K562 (cell line): ENCODE measurements around the gene VSTM5. TPM values are rescaled to one million over a fixed set of nuclear protein-coding genes. Genes with fewer than 3 reads are reported as not detected.

ENCODE experiments used
- ATAC-seq: fragments of 200-7000 bp; cut with Tn5 transposase; 3 replicates; pipeline ENCODE4 v1.9.1; 2020; ENCODE audit warnings: moderate library complexity
- BruUV-seq: library from RNA; stranded (reverse); fragments of 400-500 nt; replicated peaks from 2 replicates; lab custom pipeline; 2021; lab: Mats Ljungman, UMichigan
- CTCF ChIA-PET: fragments of 300-600 bp; formaldehyde crosslinking; extraction: SDS; loops from one replicate; lab custom pipeline; 2021; ENCODE audit warnings: low intra/inter-chr PET ratio; lab: Yijun Ruan, JAX
- POLR2A ChIA-PET: fragments of 300-600, 350-650 bp; sonication (Branson Sonifier 250); formaldehyde crosslinking; extraction: SDS; loops from one replicate; lab custom pipeline; 2021; ENCODE audit warnings: antibody characterized with exemption, inconsistent platforms; lab: Yijun Ruan, JAX
- DNase-seq, 4 experiments: peaks; one replicate each; pipeline versions ENCODE4 v3.0.0 to v3.0.0-alpha.2; 2011 to 2018; ENCODE audit warnings: low spot score in 3 of 4, mixed read lengths in 3 of 4; ENCODE audit errors: extremely low read depth in 1 of 4
- FAIRE-seq: peaks from 2 replicates; lab custom pipeline; 2011; peaks lifted over from hg19 to GRCh38; lab: Jason Lieb, UNC
- H2AFZ ChIP-seq: 2 replicates; pipeline ENCODE4 v1.6.0; 2011; ENCODE audit warnings: low read depth, low read length, control low read depth, inconsistent platforms
- H3K27ac ChIP-seq: fragments of 200-600 bp; 3 replicates; pipeline ENCODE4 v1.8.0; 2011; ENCODE audit warnings: low read depth, mild to moderate bottlenecking, control low read depth, inconsistent platforms, low read length, moderate library complexity, mixed read lengths; ENCODE audit errors: extremely low read depth
- H3K27me3 ChIP-seq, 2 experiments: fragments of 300-600 bp in 1 of 2; 2 replicates in 1 of 2; 3 replicates in 1 of 2; pipeline versions ENCODE4 v1.6.0 to v1.8.0; 2011; ENCODE audit warnings: inconsistent platforms in 2 of 2, low read length in 2 of 2, mild to moderate bottlenecking in 1 of 2, mixed read lengths in 1 of 2, moderate library complexity in 1 of 2; ENCODE audit not compliant: control insufficient read depth in 2 of 2, insufficient read depth in 2 of 2
- H3K36me3 ChIP-seq: fragments of 300-600 bp; 3 replicates; pipeline ENCODE4 v1.8.0; 2011; ENCODE audit warnings: mild to moderate bottlenecking, low read length, inconsistent platforms; ENCODE audit not compliant: control insufficient read depth, insufficient read depth
- H3K4me1 ChIP-seq, 2 experiments: fragments of 200-600 bp in 1 of 2; replicated peaks in 1 of 2; 2 replicates in 1 of 2; 3 replicates in 1 of 2; pipeline versions ENCODE4 v1.5.1 to v1.8.0; 2011; ENCODE audit warnings: inconsistent platforms in 2 of 2, low read length in 2 of 2, mild to moderate bottlenecking in 1 of 2, mixed read lengths in 1 of 2, moderate library complexity in 1 of 2; ENCODE audit not compliant: control insufficient read depth in 2 of 2, insufficient read depth in 2 of 2
- H3K4me2 ChIP-seq: 2 replicates; pipeline ENCODE4 v1.6.1; 2011; ENCODE audit warnings: low read length, control low read depth, inconsistent platforms, mixed read lengths; ENCODE audit not compliant: insufficient read depth
- H3K4me3 ChIP-seq: fragments of 200-600 bp; sonication (generic), shearing (Covaris generic); 2 replicates; pipeline ENCODE4 v1.5.1; 2016; ENCODE audit warnings: control low read depth, inconsistent platforms
- H3K79me2 ChIP-seq: fragments of 200-600 bp; 3 replicates; pipeline ENCODE4 v1.8.0; 2011; ENCODE audit warnings: low read length, inconsistent platforms; ENCODE audit not compliant: control insufficient read depth, insufficient read depth
- H3K9ac ChIP-seq, 2 experiments: 2 replicates each; pipeline versions ENCODE4 v1.6.0 to v1.6.1; 2011; ENCODE audit warnings: low read depth in 2 of 2, low read length in 2 of 2, control low read depth in 1 of 2, inconsistent platforms in 1 of 2, mild to moderate bottlenecking in 1 of 2, mixed read lengths in 1 of 2; ENCODE audit not compliant: insufficient read depth in 1 of 2
- H3K9me1 ChIP-seq: one replicate; pipeline ENCODE4 v1.6.0; 2011; ENCODE audit warnings: inconsistent platforms, mild to moderate bottlenecking, low read length, moderate library complexity; ENCODE audit not compliant: control insufficient read depth, insufficient read depth
- H3K9me3 ChIP-seq: replicated peaks from 2 replicates; pipeline ENCODE4 v1.5.1; 2011; ENCODE audit warnings: low read depth, low read length, inconsistent platforms; ENCODE audit not compliant: control insufficient read depth, insufficient read depth
- H4K20me1 ChIP-seq: replicated peaks from 2 replicates; pipeline ENCODE4 v1.6.1; 2011; ENCODE audit warnings: low read length, inconsistent platforms, mixed read lengths; ENCODE audit not compliant: control insufficient read depth, insufficient read depth
- ATF1 ChIP-seq, 2 experiments: fragments of 450-650 bp in 1 of 2; IDR thresholded peaks; 2 replicates each; pipeline ENCODE4 v1.6.1; 2016; ENCODE audit warnings: missing compliant biosample characterization in 1 of 2, missing genetic modification characterization in 1 of 2
- BCOR ChIP-seq: fragments of 450-650 bp; IDR thresholded peaks from 2 replicates; pipeline ENCODE4 v1.6.1; 2016
- BDP1 ChIP-seq: IDR thresholded peaks from 3 replicates; pipeline ENCODE4 v1.6.1; 2011; ENCODE audit not compliant: insufficient read length, insufficient read depth
- FOXA3 ChIP-seq, 2 experiments: fragments of 450-650 bp in 1 of 2; sonication (generic) in 1 of 2; formaldehyde crosslinking; IDR thresholded peaks in 1 of 2; conservative IDR thresholded peaks in 1 of 2; 2 replicates each; pipeline versions ENCODE4 v1.4.0 to v1.8.0; 2020 to 2022; ENCODE audit warnings: mild to moderate bottlenecking in 2 of 2, missing genetic modification reagents in 1 of 2
- FOXK2 ChIP-seq, 2 experiments: fragments of 450-650 bp; IDR thresholded peaks in 1 of 2; conservative IDR thresholded peaks in 1 of 2; 2 replicates each; pipeline ENCODE4 v1.6.1; 2016; ENCODE audit warnings: low read depth in 2 of 2, mild to moderate bottlenecking in 1 of 2
- RBM25 ChIP-seq: fragments of 200-400 bp; formaldehyde crosslinking; IDR thresholded peaks from 2 replicates; pipeline ENCODE4 v1.6.1; 2018; ENCODE audit warnings: low read length, low read depth, moderate library complexity; ENCODE audit not compliant: severe bottlenecking
- TBL1XR1 ChIP-seq, 2 experiments: IDR thresholded peaks; 2 replicates each; pipeline ENCODE4 v1.6.1; 2012; ENCODE audit warnings: improper control_type of control experiment in 2 of 2, low read length in 2 of 2, mild to moderate bottlenecking in 1 of 2
- TCF3 ChIP-seq: sonication (generic); formaldehyde crosslinking; IDR thresholded peaks from 2 replicates; pipeline ENCODE4 v1.4.0; 2020; ENCODE audit warnings: mild to moderate bottlenecking, missing genetic modification reagents
- TGIF2 ChIP-seq: sonication (generic); formaldehyde crosslinking; IDR thresholded peaks from 2 replicates; pipeline ENCODE4 v1.8.1; 2022; ENCODE audit warnings: mild to moderate bottlenecking, missing genetic modification reagents, moderate library complexity
- YBX1 ChIP-seq: fragments of 450-650 bp; IDR thresholded peaks from 2 replicates; pipeline ENCODE4 v1.7.1; 2016; ENCODE audit warnings: mild to moderate bottlenecking
- ZBTB8A ChIP-seq: fragments of 450-650 bp; IDR thresholded peaks from 2 replicates; pipeline ENCODE4 v1.6.1; 2018; ENCODE audit warnings: mild to moderate bottlenecking, moderate library complexity; ENCODE audit not compliant: partially characterized antibody
- ZNF740 ChIP-seq, 3 experiments: fragments of 200-800 bp in 1 of 3; sonication (Bioruptor generic) in 1 of 3; sonication (generic) in 1 of 3; formaldehyde crosslinking in 1 of 3; IDR thresholded peaks; 2 replicates each; pipeline versions ENCODE4 v1.6.1 to v1.8.0; 2016 to 2022; ENCODE audit warnings: mild to moderate bottlenecking in 2 of 3, missing compliant biosample characterization in 2 of 3, missing genetic modification characterization in 2 of 3, missing genetic modification reagents in 1 of 3
- ZNF780A ChIP-seq: fragments of 250-450 bp; sonication (Bioruptor Pico); IDR thresholded peaks from 2 replicates; pipeline ENCODE4 v1.5.0; 2021; ENCODE audit warnings: mild to moderate bottlenecking
- WGBS: fragments of 100-300 bp; shearing (Covaris generic); methylation state at CpG from one replicate; pipeline ENCODE4 v1.1.6; 2016; ENCODE audit warnings: low coverage, mixed read lengths; ENCODE audit not compliant: insufficient coverage; ENCODE audit errors: missing lambda C conversion rate; 5-methylcytosine and 5-hydroxymethylcytosine counted together
- in situ Hi-C: fragments of 300-500 bp; cut with MboI; formaldehyde crosslinking; loops from 4 replicates; pipeline ENCODE4 v1.15.0; 2018; ENCODE audit warnings: inconsistent platforms, mixed read lengths
- intact Hi-C: fragments of 100-400 bp; cut with micrococcal nuclease; formaldehyde crosslinking; loops from 2 replicates; pipeline ENCODE4 v1.14.2; 2022
- polyA plus RNA-seq, 8 experiments: library from polyadenylated mRNA; depleted of rRNA in 4 of 8; stranded (reverse) in 5 of 8; unstranded in 3 of 8; fragments of >200 nt; fragmentation: Nextera tagmentation in 2 of 8; fragmentation: Illumina TruSeq in 1 of 8; extraction: Ambion mirVana in 2 of 8; extraction: Trizol in 1 of 8; gene quantifications; 2 replicates each; pipeline versions ENCODE4 v1.2.1 to v1.2.3, GENCODE V29; 2011 to 2014; ENCODE audit warnings: inconsistent platforms in 1 of 8, missing spikeins in 1 of 8
- total RNA-seq, 7 experiments: library from RNA; depleted of rRNA in 6 of 7; stranded (reverse); fragments of >200 nt in 6 of 7; fragmentation: Illumina TruSeq in 2 of 7; extraction: Trizol in 2 of 7; gene quantifications; 2 replicates each; pipeline versions ENCODE4 v1.2.1 to v1.2.3, GENCODE V29; 2011 to 2021; ENCODE audit warnings: low replicate concordance in 1 of 7

The VSTM5 gene
- total and polyA plus RNA-seq, 9 of the 15 experiments (the other 6 are each of a cell fraction or from before 2014, with no cell fraction given) = 0.01 TPM; not detected in 8

GRCh38 chr11:93827363-93827762 is 23.1 kb downstream of the VSTM5 start:
- Histone ChIP-seq H2AFZ (no peak overlapping the region), H3K9me1 (no peaks in the 10 kb centered on the region), H4K20me1 (0 out of 2 replicates have a peak, but pooled peaks cover 4% of the 10 kb centered on the region), H3K9me3 (no peaks in the 10 kb centered on the region), H3K4me3 (no peak overlapping the region), H3K4me2 (no peak overlapping the region), H3K27me3 (peaks cover 14 to 30% of the 10 kb centered on the region in 2 experiments; a peak in 4 of 5 replicates), H3K4me1 (no peaks in the 10 kb centered on the region), H3K27ac (no peak overlapping the region), H3K9ac (no peak overlapping the region), H3K79me2 (no peaks in the 10 kb centered on the region), H3K36me3 (no peaks in the 10 kb centered on the region)
- no peak for DNase-seq
- 0% methylated on average over 1 of the region's 1 CpG for WGBS
- intact Hi-C loops (no loop called here), in situ Hi-C loops (no loop called here)
- no peak for ATAC-seq
- FAIRE-seq = no peak
- BruUV-seq = no TSS peak
- TF ChIP-seq FOXA3 (CRISPR knock-in tag; conservative IDR thresholded peaks at IDR 0.05 in 1 of 2, IDR thresholded peaks at IDR 0.05 in 1 of 2) = no peak
- TF ChIP-seq ZNF740 (CRISPR knock-in tag; IDR thresholded peaks at IDR 0.05) = no peak
- TF ChIP-seq ZNF740 (tag; IDR thresholded peaks at IDR 0.05) = no peak
- no peak for TF ChIP-seq TGIF2 (CRISPR knock-in tag)
- no peak for TF ChIP-seq RBM25
- no peak for TF ChIP-seq BCOR
- TF ChIP-seq FOXK2 (conservative IDR thresholded peaks at IDR 0.05 in 1 of 2, IDR thresholded peaks at IDR 0.05 in 1 of 2; ENCODE audit: low read depth in 2 of 2) = no peak
- TF ChIP-seq YBX1 = no peak
- TF ChIP-seq ZNF780A (CRISPR knock-in tag) = no peak
- no peak for TF ChIP-seq TBL1XR1 (IDR thresholded peaks at IDR 0.05; ENCODE audit: low read length in 2 of 2)
- no peak for TF ChIP-seq ATF1 (CRISPR knock-in tag; IDR thresholded peaks at IDR 0.05)
- TF ChIP-seq ATF1 (tag; IDR thresholded peaks at IDR 0.05) = no peak
- no peak for TF ChIP-seq ZBTB8A
- TF ChIP-seq TCF3 (CRISPR knock-in tag) = no peak
- no peak for TF ChIP-seq BDP1
- CTCF ChIA-PET = interaction anchor here (0.7 kb wide), 1 partner anchor 674 kb away, joined by 5 read pairs; no protein-coding TSS in a partner anchor
- POLR2A ChIA-PET = no interaction called here
